H1 (cell line): ENCODE measurements around the gene ARL6IP1.

Experiments used
- ATF3 ChIP-seq: IDR thresholded peaks from 2 replicates; pipeline ENCODE4 v1.6.1; 2011; ENCODE audit warnings: low read depth, mild to moderate bottlenecking, low read length; ENCODE audit not compliant: insufficient read depth
- TF ChIP-seq, protein P1 (sequence below): IDR thresholded peaks from 2 replicates; pipeline ENCODE4 v1.6.1; 2012; ENCODE audit warnings: inconsistent platforms

DNA sequence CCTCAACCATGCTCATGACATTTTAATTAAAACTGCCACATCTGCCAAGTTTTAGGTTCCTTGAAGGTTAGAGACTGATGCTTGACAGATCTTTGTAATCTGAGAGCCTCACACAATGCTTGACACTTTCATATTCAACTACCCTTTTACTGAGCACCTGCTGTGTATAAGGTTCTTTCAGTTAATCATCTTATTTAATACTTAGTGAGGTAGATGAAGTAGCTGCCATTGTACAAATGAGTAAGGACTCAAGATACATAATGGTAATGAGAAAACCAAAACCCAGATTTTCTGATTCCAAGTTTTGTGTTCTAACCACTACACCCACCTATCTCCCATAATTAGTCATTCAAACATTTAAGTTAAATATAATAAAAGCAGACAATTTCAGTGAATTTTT is 35.4 kb upstream of the ARL6IP1 start:
- TF ChIP-seq, protein P1, sequence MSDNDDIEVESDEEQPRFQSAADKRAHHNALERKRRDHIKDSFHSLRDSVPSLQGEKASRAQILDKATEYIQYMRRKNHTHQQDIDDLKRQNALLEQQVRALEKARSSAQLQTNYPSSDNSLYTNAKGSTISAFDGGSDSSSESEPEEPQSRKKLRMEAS = no peak
- TF ChIP-seq ATF3 = no peak
